ENCODE results near the gene DMAP1.
"Not testable (repeated sequence)": the region's sequence is repeated elsewhere in the genome, so short reads cannot be mapped to it uniquely, and the experiment has no call there.

DMAP1 gene, protein sequence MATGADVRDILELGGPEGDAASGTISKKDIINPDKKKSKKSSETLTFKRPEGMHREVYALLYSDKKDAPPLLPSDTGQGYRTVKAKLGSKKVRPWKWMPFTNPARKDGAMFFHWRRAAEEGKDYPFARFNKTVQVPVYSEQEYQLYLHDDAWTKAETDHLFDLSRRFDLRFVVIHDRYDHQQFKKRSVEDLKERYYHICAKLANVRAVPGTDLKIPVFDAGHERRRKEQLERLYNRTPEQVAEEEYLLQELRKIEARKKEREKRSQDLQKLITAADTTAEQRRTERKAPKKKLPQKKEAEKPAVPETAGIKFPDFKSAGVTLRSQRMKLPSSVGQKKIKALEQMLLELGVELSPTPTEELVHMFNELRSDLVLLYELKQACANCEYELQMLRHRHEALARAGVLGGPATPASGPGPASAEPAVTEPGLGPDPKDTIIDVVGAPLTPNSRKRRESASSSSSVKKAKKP

DNA sequence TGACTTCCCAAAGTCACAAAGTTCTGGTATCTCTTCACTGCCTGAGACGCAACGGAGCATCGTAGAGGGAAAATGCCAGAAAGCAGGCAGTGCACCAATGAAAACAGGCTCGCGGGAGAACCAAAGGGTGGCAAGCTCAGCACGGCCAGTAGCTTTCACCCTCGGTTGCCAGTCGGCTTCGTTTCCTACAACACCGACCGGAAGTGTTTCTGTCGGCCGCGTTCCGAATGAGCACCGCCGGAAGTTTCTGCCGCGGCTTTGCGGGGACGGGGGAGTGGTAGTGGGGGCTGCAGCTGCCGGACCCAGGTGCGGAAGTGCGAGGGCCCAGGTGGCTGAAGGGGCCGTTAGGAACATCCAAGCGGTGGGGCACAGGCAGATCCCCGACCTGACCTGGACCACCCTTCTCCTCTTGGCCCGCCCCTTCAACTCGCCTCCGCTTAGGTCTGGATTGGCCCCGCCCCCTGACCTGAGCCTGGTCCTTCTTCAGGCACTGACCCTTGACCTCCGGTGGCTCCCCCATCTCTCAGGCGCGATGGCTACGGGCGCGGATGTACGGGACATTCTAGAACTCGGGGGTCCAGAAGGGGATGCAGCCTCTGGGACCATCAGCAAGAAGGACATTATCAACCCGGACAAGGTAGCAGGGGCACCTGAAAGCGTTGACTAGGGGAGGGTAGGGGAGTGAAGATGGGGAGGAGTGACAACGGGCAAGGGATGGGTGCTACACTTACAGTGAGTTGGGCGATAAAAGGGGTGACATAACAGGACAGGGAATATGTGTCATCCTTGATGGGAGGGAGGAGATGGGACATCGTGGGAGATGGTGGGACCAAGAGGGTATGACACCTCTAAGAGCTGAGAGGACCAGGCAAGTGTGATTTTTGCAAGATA lies at the start of gene DMAP1:
Gene DMAP1 (plus strand): TSS at position 250 of the 891 bp plus-strand sequence. CDS start 283 bp downstream, at position 533.
- peak; percentile 77 for DNase-seq

DNA sequence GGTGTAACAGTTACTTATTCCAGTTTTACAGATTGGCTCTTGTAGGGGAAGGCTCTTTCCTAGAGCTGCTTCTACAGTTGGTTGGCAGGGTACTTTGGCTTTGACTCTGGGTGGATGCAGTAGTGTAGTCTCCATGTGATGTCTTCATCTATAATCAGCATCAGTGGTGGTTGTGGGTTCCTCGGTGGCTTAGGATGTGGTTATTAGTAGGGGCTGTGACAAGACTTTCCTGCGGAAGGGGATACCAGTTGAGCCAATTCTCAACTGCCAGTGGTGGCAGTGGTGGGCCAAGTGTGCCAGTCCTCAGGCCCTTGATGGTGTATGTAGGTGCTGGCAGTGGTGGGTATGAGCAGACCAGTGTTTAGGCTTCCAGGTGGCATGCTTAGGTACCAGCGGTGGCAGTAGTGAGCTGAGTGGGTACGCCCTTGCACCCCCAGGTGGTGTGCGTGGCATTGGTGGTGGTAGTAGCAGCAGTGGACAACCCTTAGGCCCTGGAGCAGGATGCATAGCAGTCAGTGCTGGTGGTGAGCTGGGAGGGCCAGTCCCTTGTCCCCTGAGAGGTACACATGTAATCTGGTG lies 44.7 kb upstream of the DMAP1 start:
- DNase-seq = no peak

DNA sequence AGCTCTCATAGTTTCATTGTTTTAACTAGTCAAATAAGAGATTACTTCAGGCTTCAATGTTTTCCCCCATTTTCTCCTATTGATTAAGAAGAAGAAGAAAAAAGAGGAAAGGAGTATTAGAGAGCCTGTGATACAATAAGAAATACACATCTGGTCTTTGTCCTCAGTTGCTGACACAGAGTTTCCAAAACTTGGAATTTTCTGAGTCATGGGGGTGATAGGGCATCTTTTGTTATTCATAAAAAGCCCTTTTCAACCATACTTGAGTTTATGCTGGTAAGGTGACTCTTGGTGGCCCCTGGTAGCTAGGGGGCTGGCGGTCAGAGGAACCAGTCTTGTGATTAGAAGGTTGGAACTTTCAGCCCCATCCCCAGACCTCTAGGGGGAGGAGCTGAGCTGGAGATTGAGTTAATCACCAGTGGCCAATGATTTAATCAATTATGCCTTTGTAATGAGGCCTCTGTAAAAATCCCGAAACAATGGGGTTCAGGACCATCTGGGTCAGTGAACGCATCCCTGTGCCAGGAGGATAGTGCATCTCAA lies 42.9 kb upstream of the DMAP1 start:
- DNase-seq = no peak

DNA sequence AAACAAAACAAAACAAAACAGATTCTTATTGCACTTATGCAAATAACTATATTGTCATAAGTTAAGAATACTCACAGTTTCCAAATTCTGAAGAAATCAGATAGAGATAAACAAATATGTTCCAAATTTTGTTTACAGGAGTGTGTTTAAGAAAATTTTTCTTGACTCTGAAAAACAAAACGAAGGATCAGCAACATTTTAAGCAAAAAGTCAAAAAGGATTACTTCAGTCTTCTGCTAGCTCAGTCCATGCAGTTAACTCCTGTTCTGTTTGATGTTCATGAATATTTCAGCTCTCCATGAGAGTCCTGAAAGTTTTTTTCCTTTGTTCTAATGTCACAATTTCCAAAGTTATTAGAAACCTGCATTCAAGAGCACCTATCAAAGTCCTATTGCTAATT lies 38.6 kb upstream of the DMAP1 start:
- no peak for DNase-seq

DNA sequence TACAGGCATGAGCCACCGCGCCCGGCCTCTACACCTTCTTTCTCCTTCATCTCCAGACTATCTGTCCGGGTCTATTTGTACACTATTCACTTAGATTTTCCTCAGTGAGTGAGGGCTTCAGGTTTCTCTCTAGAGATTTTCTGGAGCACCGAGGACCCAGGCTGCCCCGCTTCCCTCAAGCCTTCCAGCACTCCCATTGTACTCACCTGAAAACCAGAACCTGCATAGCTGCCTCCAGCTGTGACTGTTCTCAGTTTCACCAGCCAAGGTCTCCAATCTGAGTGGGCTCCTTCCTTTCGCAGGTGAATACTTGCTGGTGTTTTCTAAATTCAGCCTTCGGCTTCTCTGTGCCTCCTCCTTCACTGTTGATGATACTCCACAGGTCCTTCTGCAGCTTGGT lies 12.9 kb upstream of the DMAP1 start:
- DNase-seq = no peak

DNA sequence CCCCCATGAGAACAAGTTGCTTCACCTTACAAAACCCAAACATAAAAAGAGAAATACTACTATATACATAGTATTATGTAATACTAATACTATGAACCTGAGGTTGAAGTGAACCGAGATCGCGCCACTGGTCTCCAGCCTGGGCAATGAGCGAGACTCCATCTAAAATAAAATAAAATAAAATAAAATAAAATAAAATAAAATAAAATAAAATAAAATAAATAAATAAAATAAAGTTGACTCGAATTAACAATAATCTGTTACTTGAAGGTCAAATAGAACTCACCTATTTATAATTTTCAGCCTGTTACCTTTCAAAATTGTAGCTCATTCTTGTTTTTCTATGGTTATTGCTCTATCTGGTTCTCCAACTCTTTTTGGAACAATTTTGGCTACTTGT lies 6.7 kb upstream of the DMAP1 start:
- DNase-seq = not testable (repeated sequence)

DNA sequence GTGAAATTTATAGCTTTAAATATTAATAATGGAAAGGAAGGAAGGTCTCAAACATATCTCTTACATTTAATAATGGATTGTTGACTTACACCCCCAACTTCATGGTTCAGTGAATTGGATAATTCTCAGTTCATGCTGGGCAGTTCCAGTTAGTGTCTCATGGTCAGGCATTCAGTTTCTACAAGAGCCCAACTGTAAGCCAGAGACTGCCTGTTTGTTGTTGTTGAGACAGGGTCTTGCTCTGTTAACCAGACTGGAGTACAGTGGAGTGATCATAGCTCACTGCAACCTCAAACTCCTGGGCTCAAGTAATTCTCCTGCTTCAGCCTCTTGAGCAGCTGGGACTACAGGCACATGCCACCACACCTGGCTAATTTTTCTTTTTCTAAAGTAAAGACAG lies 5.0 kb upstream of the DMAP1 start:
- no peak for DNase-seq

DNA sequence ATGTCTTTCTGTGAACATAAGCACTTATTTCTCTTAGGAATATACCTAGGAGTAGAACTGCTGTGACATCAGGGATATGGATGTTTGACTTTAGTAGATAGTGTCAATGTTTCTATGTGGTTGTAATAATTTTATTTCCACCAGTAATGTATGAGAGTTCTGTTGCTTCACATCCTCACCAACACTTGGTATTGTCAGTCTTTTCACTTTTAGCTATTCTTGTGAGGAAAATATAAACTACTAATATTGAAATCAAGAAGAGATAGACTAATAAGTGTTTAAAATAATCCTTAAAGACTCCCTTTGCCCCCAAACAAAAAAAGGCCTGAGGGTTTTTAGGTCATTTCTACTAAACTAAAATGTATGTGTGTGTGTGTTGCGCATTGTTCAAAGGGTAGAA lies 2.7 kb upstream of the DMAP1 start:
- no peak for DNase-seq

DNA sequence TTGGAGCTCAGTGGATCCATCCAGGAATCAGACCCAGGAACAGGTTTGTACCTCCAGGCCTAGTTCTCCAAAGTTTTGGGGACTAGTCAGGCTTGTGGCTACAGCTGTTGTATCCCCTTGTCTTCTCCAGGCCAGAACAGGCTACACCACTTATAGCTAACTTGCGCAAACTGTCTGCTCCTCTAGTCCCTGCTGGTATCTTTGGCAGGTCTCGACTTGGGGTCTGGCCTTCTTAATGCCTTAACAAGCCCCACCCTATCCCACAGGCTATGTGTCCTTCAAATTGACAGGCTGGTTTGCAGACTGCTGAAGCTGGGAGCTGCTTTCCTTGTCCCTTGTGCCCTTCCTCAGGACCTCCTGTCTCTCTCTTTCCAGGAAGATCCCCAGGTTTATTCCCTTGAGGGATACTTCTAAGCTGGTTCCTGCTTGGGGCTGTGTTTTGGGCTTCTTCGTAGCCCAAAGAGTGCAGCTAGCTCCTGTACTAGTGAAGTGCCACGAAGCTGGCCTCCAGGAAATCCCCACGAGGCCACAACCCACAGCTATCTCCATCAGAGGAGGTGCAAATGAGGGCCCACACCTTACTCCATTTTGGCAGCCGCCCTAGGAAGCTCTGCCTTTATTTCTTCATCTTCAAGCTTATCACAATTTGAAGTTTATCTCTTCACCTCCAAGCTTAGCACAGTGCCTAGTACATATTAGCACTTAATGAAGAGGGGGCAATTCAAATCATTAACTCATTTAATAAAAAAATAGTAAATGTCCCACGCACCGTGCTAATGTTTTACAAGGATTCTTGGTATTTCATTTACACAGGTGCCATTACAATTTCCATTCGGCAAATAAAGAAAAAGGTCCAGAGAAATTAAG lies 683 bp upstream of the DMAP1 start:
- DNase-seq = no peak

DNA sequence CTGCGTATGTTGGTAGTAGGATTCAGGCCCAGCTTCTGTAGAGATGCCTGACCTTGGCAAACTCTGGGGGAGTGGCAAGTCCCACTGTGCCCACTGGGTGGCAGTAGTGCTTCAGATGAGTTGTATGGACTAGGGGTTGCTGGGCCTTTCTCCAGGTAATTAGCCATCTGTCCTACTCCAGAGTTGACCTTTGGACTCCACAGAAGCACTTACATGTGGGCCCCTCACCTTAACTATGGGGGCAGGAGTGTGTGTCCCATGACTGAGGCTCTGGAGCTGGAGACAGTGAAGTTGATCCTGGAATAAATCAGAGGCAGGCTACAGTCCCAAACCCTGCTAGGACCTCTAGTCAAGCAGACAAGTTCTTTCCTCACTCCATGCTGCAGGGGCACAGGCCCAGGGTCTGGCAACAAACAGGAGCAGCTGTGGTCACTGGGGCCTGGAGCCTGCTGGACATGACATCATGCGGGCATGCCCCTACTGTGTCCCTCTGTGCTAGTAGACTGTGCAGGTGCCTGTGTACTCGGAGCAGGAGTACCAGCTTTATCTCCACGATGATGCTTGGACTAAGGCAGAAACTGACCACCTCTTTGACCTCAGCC lies 4.6 kb downstream of the DMAP1 start:
- peak; percentile 36 for DNase-seq

DNA sequence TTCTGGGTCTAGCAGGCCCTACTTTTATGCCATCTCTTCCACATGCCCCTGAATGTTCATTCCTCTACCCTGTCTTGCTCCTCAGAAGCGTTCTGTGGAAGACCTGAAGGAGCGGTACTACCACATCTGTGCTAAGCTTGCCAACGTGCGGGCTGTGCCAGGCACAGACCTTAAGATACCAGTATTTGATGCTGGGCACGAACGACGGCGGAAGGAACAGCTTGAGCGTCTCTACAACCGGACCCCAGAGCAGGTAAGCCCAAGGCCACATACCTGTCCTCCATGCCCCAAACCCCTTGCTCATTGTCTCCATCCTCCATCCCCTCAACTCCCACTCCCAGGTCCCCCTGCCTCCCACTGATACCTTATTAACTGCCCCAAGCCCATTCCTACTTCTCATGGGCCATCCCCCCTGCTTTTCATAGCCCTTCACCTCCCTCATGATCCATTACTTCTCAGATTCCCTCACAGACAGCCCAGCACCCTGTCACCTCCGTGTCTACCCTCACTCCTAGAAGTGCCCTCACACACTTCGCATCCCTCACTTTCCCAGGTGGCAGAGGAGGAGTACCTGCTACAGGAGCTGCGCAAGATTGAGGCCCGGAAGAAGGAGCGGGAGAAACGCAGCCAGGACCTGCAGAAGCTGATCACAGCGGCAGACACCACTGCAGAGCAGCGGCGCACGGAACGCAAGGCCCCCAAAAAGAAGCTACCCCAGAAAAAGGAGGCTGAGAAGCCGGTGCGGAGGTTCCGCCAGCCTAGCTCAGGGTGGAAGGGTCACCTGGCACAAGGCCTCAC lies 5.4 kb downstream of the DMAP1 start:
- no peak for DNase-seq

DNA sequence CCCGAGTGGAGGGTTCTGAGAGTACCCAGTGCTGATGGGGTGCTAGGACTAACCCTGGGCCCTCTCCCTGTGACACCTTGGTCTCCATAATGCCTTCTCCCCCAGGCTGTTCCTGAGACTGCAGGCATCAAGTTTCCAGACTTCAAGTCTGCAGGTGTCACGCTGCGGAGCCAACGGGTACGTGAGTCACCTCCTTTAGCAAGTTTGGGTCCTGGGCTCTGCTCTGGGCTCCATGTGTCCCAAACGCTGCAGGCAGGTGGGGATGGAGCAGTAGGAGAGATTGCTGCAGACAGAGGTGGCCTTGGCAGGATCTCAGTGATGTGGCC lies 6.0 kb downstream of the DMAP1 start:
- no peak for DNase-seq

DNA sequence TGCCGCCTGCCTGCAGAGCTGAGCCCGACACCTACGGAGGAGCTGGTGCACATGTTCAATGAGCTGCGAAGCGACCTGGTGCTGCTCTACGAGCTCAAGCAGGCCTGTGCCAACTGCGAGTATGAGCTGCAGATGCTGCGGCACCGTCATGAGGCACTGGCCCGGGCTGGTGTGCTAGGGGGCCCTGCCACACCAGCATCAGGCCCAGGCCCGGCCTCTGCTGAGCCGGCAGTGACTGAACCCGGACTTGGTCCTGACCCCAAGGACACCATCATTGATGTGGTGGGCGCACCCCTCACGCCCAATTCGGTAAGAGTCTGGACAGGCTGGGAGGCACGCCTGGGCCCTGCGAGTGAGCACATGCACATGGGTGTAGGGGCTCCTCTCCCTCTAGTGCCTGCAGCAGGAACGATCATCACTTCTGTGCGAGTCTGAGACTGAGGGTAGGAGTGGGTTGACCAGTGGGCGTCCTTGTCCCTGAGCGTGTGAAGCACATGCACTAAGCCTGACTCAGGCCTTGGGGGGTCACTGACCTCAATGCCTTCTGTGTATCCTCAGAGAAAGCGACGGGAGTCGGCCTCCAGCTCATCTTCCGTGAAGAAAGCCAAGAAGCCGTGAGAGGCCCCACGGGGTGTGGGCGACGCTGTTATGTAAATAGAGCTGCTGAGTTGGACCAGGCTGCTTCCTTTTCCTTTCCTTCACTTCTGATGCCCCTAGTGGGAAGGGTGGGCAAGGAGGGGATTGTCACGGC lies 6.9 kb downstream of the DMAP1 start:
- DNase-seq = no peak

DNA sequence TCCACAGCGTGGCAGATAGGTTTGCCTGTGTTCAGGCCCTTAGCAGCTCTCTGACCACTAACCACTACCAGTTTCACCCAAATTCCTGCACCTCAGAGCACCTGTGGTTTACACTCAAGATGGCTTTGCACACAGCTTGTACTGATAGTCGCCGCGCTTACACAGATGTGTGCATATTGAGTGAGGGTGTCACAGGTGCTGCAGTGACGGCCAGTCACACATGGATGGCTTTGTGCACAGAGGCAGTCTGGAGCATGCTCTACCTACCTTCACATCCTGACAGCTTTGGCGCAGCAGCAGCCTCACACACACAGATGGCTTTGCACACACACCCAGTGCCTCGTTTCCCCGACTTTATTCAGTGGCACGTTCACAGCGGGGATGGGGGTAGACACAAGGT lies 7.5 kb downstream of the DMAP1 start:
- no peak for DNase-seq

DNA sequence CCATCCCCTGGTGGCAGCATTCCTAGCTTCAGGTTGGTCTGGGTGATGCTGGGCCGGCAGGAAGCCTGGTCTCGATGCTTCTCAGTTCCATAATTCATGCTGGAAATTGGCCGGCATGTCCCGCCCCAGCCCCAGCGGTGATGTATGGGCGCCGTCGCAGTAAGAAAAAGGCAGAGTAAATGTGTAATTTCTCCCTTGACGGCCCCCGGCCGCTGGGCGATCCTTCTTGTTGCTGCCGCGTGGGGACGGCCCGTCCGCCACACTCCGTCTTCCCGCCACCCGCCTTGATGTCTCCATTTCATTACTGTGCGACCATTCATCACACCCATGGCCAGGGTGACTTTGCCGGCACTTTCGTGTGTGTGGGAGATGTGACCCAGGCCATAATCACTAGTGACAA lies 8.5 kb downstream of the DMAP1 start:
- DNase-seq = no peak

DNA sequence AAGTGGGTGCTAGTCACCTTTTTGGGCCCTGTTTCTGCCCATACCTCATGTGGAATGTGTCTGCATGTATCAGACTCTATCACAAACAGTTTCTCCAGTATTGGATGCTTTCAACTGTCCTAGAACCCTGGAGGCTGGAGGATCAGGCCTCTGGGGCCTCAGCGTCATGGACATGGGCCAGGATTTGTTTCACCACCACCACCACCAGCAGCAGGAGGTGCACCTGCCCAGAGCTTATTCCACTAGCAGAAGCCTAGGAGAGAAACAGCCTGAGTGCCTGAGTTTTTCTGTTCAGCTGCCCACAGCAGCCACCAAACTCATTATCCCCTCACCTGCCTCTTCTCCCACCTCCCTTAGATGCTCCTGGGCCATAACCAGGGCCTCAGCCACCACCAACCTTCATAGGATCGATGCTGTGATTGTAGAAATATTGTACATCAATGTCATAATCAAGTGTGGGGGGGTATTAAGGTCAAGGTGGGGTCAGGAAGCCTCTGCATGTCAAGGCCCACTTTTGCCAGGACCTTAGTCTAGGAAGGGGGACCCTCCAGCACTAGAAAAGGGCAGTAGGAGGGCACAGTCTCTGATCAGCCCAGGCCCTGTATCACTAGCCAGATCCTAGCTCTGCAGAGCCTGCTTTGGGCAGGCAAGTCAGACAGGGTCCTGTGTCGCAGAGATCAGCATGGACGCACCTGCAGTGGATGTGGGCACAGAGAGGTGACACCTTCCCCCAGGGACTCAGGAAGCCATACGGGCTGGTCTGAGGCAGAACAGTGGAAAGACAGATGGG lies 9.3 kb downstream of the DMAP1 start:
- no peak for DNase-seq

DNA sequence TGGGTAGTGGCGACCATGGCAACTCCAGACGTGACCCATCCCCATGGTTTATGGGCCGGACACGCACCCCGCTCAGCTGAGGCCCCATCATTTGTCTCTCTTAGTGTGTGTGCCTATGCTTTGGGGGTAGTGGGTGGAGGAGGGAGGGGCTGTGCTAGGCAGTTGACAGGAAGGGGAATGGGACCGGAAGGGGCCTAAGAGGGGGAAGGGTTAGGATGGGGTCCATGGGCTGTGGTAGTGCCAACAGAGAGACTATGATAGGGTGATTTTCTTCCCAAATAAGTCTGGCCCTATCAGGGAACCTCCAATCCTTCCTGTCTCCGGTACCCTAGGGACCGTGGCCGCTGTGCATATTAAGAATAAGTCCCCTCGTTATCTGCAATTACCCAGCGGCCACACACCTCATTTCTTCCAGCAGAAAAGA lies 9.9 kb downstream of the DMAP1 start:
- DNase-seq = no peak

DNA sequence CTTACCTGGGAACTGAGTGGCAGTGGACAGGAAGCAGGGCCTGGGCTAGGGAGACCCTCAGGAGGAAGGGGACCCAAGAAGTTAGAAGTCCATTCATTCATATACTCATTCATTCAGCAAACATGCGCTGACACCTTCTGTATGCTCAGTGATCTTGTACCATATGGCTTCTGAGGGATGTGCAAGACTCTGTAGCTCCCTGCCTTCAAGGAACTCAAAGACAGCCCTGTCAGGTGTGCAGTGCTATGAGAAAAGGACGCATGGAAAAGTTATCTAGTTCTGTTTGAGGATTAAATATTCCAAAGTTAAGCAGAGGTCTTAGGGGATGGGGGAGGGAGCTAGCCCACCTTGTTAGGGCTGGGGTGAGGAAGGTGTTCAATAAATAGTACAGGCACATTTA lies 12.5 kb downstream of the DMAP1 start:
- DNase-seq = no peak

DNA sequence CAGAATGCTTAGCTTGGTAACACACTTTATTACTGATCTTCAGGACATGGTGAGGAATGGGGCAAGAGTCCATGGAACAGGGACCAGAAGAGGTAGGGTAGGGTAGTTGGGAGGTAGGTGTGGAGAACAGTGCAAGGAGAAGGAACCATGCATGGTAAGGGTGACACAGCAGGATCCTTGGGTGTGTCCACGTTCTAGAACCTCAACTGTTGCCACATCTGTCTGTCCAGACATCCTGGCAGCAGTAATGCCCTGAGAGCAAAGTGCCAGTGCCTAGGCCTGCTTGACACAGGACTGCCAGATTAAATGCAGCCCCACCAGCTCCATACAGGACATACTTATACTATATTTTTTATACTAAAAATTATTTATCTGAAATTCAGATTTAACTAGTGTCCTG lies 13.9 kb downstream of the DMAP1 start:
- no peak for DNase-seq

DNA sequence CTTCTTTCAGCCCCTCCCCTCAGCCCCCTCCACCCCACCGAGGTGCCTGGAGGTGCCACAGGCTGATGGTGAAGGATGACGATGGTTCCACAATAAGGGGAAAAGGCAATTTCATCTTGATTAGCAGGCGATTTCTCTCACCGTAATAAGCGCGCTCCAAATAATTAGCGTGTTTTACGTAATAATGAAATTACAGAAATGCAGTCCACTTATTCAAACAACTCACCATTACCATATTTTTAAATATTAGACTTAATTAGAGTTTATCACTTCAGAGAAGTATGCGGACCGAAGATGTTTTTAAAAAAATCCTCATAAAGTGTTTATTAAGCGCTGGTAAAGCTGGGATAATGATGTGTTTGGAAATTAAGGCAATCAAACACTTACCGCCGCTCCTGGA lies 14.9 kb downstream of the DMAP1 start:
- no peak for DNase-seq
